ENCODE results near the gene SARDH. TPM values are rescaled to one million over a fixed set of nuclear protein-coding genes. Genes with fewer than 3 reads are reported as not detected.

The SARDH gene
- total and polyA plus RNA-seq, 9 donors: 2.5 to 10.0 (median 3.3) TPM

- H3K27me3 ChIP-seq: no peaks in the 10 kb centered on the region
- no peak for DNase-seq
- no peaks in the 10 kb centered on the region for H3K4me1 ChIP-seq (ENCODE audit: insufficient read depth)
- WGBS, 3 donors: 84 to 89% (median 88%) methylated on average over 12 to 13 of the region's 13 CpGs
- no peak overlapping the region for H3K27ac ChIP-seq
- H3K36me3 ChIP-seq: no peaks in the 10 kb centered on the region
- no peaks in the 10 kb centered on the region for H3K9me3 ChIP-seq
- intact Hi-C loops (cut with DNase I): no loop called here
- TF ChIP-seq POLR2A (IDR thresholded peaks at IDR 0.05) (no peak), CTCF (IDR thresholded peaks at IDR 0.05) (no peak), EP300 (IDR thresholded peaks at IDR 0.05) (no peak)
- no peak overlapping the region for H3K4me3 ChIP-seq
Observed at GRCh38 chr9:133665096-133665495, 73.1 kb downstream of the SARDH start.

- WGBS, 3 donors: 42 to 64% (median 47%) methylated on average over 19 to 27 of the region's 27 CpGs
- Histone ChIP-seq H3K36me3 (no peaks in the 10 kb centered on the region), H3K4me3 (no peak overlapping the region), H3K27ac (no peak overlapping the region), H3K9me3 (no peaks in the 10 kb centered on the region), H3K27me3 (no peaks in the 10 kb centered on the region), H3K4me1 (ENCODE audit: insufficient read depth) (no peaks in the 10 kb centered on the region)
- DNase-seq: no peak
- no peak for TF ChIP-seq POLR2A (IDR thresholded peaks at IDR 0.05)
- TF ChIP-seq CTCF (IDR thresholded peaks at IDR 0.05): no peak
- no peak for TF ChIP-seq EP300 (IDR thresholded peaks at IDR 0.05)
- intact Hi-C loops (cut with DNase I): no loop called here
Observed at GRCh38 chr9:133664173-133665050, 73.7 kb downstream of the SARDH start.

GRCh38 chr9:133661846-133662540, 76.2 kb downstream of the SARDH start:
- H3K4me1 ChIP-seq (ENCODE audit: insufficient read depth): peaks cover 10% of the 10 kb centered on the region
- no peaks in the 10 kb centered on the region for H3K9me3 ChIP-seq
- H3K27ac ChIP-seq: no peak overlapping the region
- no peak for DNase-seq
- no peaks in the 10 kb centered on the region for H3K36me3 ChIP-seq
- TF ChIP-seq EP300 (IDR thresholded peaks at IDR 0.05) (no peak), CTCF (IDR thresholded peaks at IDR 0.05) (no peak), POLR2A (IDR thresholded peaks at IDR 0.05) (no peak)
- H3K4me3 ChIP-seq: no peak overlapping the region
- WGBS, 3 donors: 59 to 73% (median 62%) methylated on average over 17 to 26 of the region's 26 CpGs
- intact Hi-C loops (cut with DNase I): no loop called here
- no peaks in the 10 kb centered on the region for H3K27me3 ChIP-seq

GRCh38 chr9:133659516-133659915, 78.6 kb downstream of the SARDH start:
- no peaks in the 10 kb centered on the region for H3K9me3 ChIP-seq
- no peak for DNase-seq
- 66 to 74% (median 73%) methylated on average over 13 of the region's 13 CpGs for WGBS, 3 donors
- intact Hi-C loops (cut with DNase I): no loop called here
- no peaks in the 10 kb centered on the region for H3K36me3 ChIP-seq
- H3K27ac ChIP-seq: no peak overlapping the region
- H3K27me3 ChIP-seq: no peaks in the 10 kb centered on the region
- no peak overlapping the region for H3K4me3 ChIP-seq
- TF ChIP-seq CTCF (IDR thresholded peaks at IDR 0.05) (no peak), EP300 (IDR thresholded peaks at IDR 0.05) (no peak), POLR2A (IDR thresholded peaks at IDR 0.05) (no peak)
- peaks cover 11% of the 10 kb centered on the region for H3K4me1 ChIP-seq (ENCODE audit: insufficient read depth)
